Panc1 (cell line): ENCODE results near the gene FLG.
"Not testable (repeated sequence)": the region's sequence is repeated elsewhere in the genome, so short reads cannot be mapped to it uniquely, and the experiment has no call there.

Experiments used
- CTCF ChIP-seq: fragments of 450-650 bp; IDR thresholded peaks from 2 replicates; pipeline ENCODE4 v1.5.1; 2017; ENCODE audit warnings: mild to moderate bottlenecking
- POLR2AphosphoS5 ChIP-seq: IDR thresholded peaks from 2 replicates; pipeline ENCODE4 v1.6.1; 2012; ENCODE audit warnings: mild to moderate bottlenecking, low read depth, low read length, moderate library complexity

- TF ChIP-seq CTCF, POLR2AphosphoS5: not testable (repeated sequence)
These were observed 18.9 kb downstream of the FLG start for GRCh38 chr1:152306123-152306522.
